ENCODE measurements around the gene AHCY.

The AHCY gene

GRCh38 chr20:34322267-34323105, 19.3 kb upstream of the AHCY start:
- TF ChIP-seq CTCF (IDR thresholded peaks at IDR 0.05; ENCODE audit: borderline replicate concordance, control extremely low read depth, extremely low read depth, insufficient read depth, missing control alignments) = no peak
- DNase-seq (ENCODE audit: low spot score) = no peak
- in situ Hi-C loops (cut with MboI; ENCODE audit: low sequenced_read_pairs, unreplicated experiment) = no loop called here

GRCh38 chr20:34320861-34321260, 17.7 kb upstream of the AHCY start:
- no peak for TF ChIP-seq CTCF (IDR thresholded peaks at IDR 0.05; ENCODE audit: borderline replicate concordance, control extremely low read depth, extremely low read depth, insufficient read depth, missing control alignments)
- in situ Hi-C loops (cut with MboI; ENCODE audit: low sequenced_read_pairs, unreplicated experiment) = no loop called here
- no peak for DNase-seq (ENCODE audit: low spot score)

- TF ChIP-seq CTCF (IDR thresholded peaks at IDR 0.05; ENCODE audit: borderline replicate concordance, control extremely low read depth, extremely low read depth, insufficient read depth, missing control alignments) = no peak
- in situ Hi-C loops (cut with MboI; ENCODE audit: low sequenced_read_pairs, unreplicated experiment) = loop anchor here (5.0 to 10.0 kb wide), 2 partner anchors 156 to 198 kb away; partner anchors contain the start of gene DYNLRB1
- no peak for DNase-seq (ENCODE audit: low spot score)
These were observed 15.7 kb upstream of the AHCY start for GRCh38 chr20:34318609-34319443.

GRCh38 chr20:34316196-34316814, 13.2 kb upstream of the AHCY start:
- TF ChIP-seq CTCF (IDR thresholded peaks at IDR 0.05; ENCODE audit: borderline replicate concordance, control extremely low read depth, extremely low read depth, insufficient read depth, missing control alignments) = no peak
- DNase-seq (ENCODE audit: low spot score) = no peak
- in situ Hi-C loops (cut with MboI; ENCODE audit: low sequenced_read_pairs, unreplicated experiment) = loop anchor here (5.0 to 10.0 kb wide), 2 partner anchors 158 to 201 kb away; partner anchors contain the start of gene DYNLRB1

- in situ Hi-C loops (cut with MboI; ENCODE audit: low sequenced_read_pairs, unreplicated experiment) = loop anchor here (5.0 to 10.0 kb wide), 2 partner anchors 160 to 202 kb away; partner anchors contain the start of gene DYNLRB1
- TF ChIP-seq CTCF (IDR thresholded peaks at IDR 0.05; ENCODE audit: borderline replicate concordance, control extremely low read depth, extremely low read depth, insufficient read depth, missing control alignments) = no peak
- no peak for DNase-seq (ENCODE audit: low spot score)
These were observed 12.1 kb upstream of the AHCY start for GRCh38 chr20:34315236-34315635.

All from GM13976 (cell line).